GM12878 (cell line): ENCODE data around the gene ADCY10. TPM values are rescaled to one million over a fixed set of nuclear protein-coding genes. Genes with fewer than 3 reads are reported as not detected.
A peak's percentile ranks its signal among the peaks of the same experiment; 100 is the strongest.
"Not testable (repeated sequence)": the region's sequence is repeated elsewhere in the genome, so short reads cannot be mapped to it uniquely, and the experiment has no call there.

ENCODE experiments used
- ATAC-seq: fragments of 200-7000 bp; cut with Tn5 transposase; 3 replicates; pipeline ENCODE4 v1.9.1; 2020; ENCODE audit warnings: mild to moderate bottlenecking, moderate library complexity
- BruUV-seq: library from RNA; stranded (reverse); fragments of 400-500 nt; replicated peaks from 2 replicates; lab custom pipeline; 2021; lab: Mats Ljungman, UMichigan
- CTCF ChIA-PET: fragments of 300-600 bp; sonication (Branson Sonifier 250); formaldehyde crosslinking; extraction: SDS; loops from one replicate; lab custom pipeline; 2021; ENCODE audit warnings: inconsistent platforms; lab: Yijun Ruan, JAX
- POLR2A ChIA-PET: fragments of 350-600 bp; formaldehyde crosslinking; extraction: SDS; loops from one replicate; lab custom pipeline; 2021; ENCODE audit warnings: inconsistent platforms; lab: Charles Lee
- RAD21 ChIA-PET: fragments of 300-600 bp; sonication (Branson Sonifier 250); formaldehyde crosslinking; loops from one replicate; lab custom pipeline; 2023; ENCODE audit warnings: antibody characterized with exemption; ENCODE audit not compliant: unreplicated experiment; lab: Charles Lee
- SMC1A ChIA-PET: fragments of 300-600 bp; sonication (Branson Sonifier 250); formaldehyde crosslinking; loops from one replicate; lab custom pipeline; 2023; ENCODE audit not compliant: unreplicated experiment, uncharacterized antibody; lab: Charles Lee
- DNase-seq: peaks from one replicate; pipeline ENCODE4 v3.0.0-alpha.2; 2011; ENCODE audit warnings: low read depth, low spot score
- FAIRE-seq: peaks from 3 replicates; lab custom pipeline; 2011; peaks lifted over from hg19 to GRCh38; lab: Jason Lieb, UNC
- H2AFZ ChIP-seq: 2 replicates; pipeline ENCODE4 v1.6.0; 2011; ENCODE audit warnings: low read depth, low read length, control low read depth; ENCODE audit not compliant: control insufficient read depth
- H3K27ac ChIP-seq: 2 replicates; pipeline ENCODE4 v1.5.1; 2011; ENCODE audit warnings: control low read depth; ENCODE audit not compliant: control insufficient read depth, insufficient read depth
- H3K27me3 ChIP-seq, 2 experiments: replicated peaks in 1 of 2; 2 replicates each; pipeline versions ENCODE4 v1.6.0 to v1.6.1; 2011; ENCODE audit warnings: low read length in 1 of 2; ENCODE audit not compliant: control insufficient read depth in 2 of 2, insufficient read depth in 2 of 2
- H3K36me3 ChIP-seq, 2 experiments: 2 replicates each; pipeline ENCODE4 v1.5.1; 2011; ENCODE audit warnings: low read length in 1 of 2; ENCODE audit not compliant: control insufficient read depth in 2 of 2, insufficient read depth in 2 of 2
- H3K4me1 ChIP-seq: 2 replicates; pipeline ENCODE4 v1.6.1; 2011; ENCODE audit warnings: mild to moderate bottlenecking, low read length, moderate library complexity, mixed read lengths; ENCODE audit not compliant: control insufficient read depth, insufficient read depth
- H3K4me2 ChIP-seq: 2 replicates; pipeline ENCODE4 v1.6.0; 2011; ENCODE audit warnings: control low read depth; ENCODE audit not compliant: control insufficient read depth, insufficient read depth
- H3K4me3 ChIP-seq: fragments of 200-600 bp; sonication (generic); 2 replicates; pipeline ENCODE4 v1.5.1; 2016
- H3K79me2 ChIP-seq: 2 replicates; pipeline ENCODE4 v1.6.0; 2011; ENCODE audit warnings: low read length; ENCODE audit not compliant: control insufficient read depth, insufficient read depth
- H3K9ac ChIP-seq: 2 replicates; pipeline ENCODE4 v1.8.0; 2011; ENCODE audit warnings: low read length, control low read depth, mixed read lengths; ENCODE audit not compliant: control insufficient read depth, insufficient read depth
- H3K9me3 ChIP-seq: replicated peaks from 3 replicates; pipeline ENCODE4 v1.5.1; 2011; ENCODE audit warnings: mild to moderate bottlenecking, low read length; ENCODE audit not compliant: control insufficient read depth, insufficient read depth
- H4K20me1 ChIP-seq: 2 replicates; pipeline ENCODE4 v1.6.0; 2011; ENCODE audit not compliant: control insufficient read depth, insufficient read depth
- BACH1 ChIP-seq: fragments of 450-650 bp; IDR thresholded peaks from 2 replicates; pipeline ENCODE4 v1.6.1; 2017; ENCODE audit warnings: mild to moderate bottlenecking, borderline replicate concordance
- CBFB ChIP-seq: IDR thresholded peaks from 2 replicates; pipeline ENCODE4 v1.6.1; 2016; ENCODE audit warnings: antibody characterized with exemption, low read depth
- MTA2 ChIP-seq: fragments of 450-650 bp; IDR thresholded peaks from 2 replicates; pipeline ENCODE4 v1.6.1; 2016; ENCODE audit warnings: low read depth, mild to moderate bottlenecking, moderate library complexity
- RUNX3 ChIP-seq: IDR thresholded peaks from 2 replicates; pipeline ENCODE4 v1.6.1; 2012; ENCODE audit warnings: low read length, inconsistent platforms
- TAF1 ChIP-seq: IDR thresholded peaks from 2 replicates; pipeline ENCODE4 v1.6.1; 2011; ENCODE audit warnings: mild to moderate bottlenecking, low read depth, low read length, borderline replicate concordance
- ZNF384 ChIP-seq: IDR thresholded peaks from 2 replicates; pipeline ENCODE4 v1.6.1; 2012; ENCODE audit warnings: low read depth, mild to moderate bottlenecking, low read length, improper control_type of control experiment, borderline replicate concordance
- WGBS: methylation state at CpG from one replicate; pipeline ENCODE4 v1.1.6; 2016; ENCODE audit warnings: low lambda C conversion rate; ENCODE audit not compliant: insufficient replicate concordance, insufficient coverage; ENCODE audit errors: missing lambda C conversion rate; 5-methylcytosine and 5-hydroxymethylcytosine counted together
- in situ Hi-C: fragments of 300-500 bp; cut with MboI; formaldehyde crosslinking; loops from 9 replicates; pipeline ENCODE4 v1.14.3; 2018; ENCODE audit warnings: mixed read lengths
- intact Hi-C: fragments of 100-400 bp; cut with micrococcal nuclease; formaldehyde crosslinking; loops from one replicate; pipeline ENCODE4 v1.14.2; 2022; ENCODE audit not compliant: unreplicated experiment
- polyA plus RNA-seq, 11 experiments: library from polyadenylated mRNA; depleted of rRNA in 4 of 11; unstranded in 6 of 11; stranded (reverse) in 5 of 11; fragments of >200 nt; fragmentation: Nextera tagmentation in 4 of 11; fragmentation: Illumina TruSeq in 1 of 11; extraction: Ambion mirVana in 4 of 11; extraction: Trizol in 1 of 11; gene quantifications; 1 replicate in 1 of 11; 2 replicates in 10 of 11; pipeline versions ENCODE4 v1.2.1 to v1.2.3, GENCODE V29; 2011 to 2016; ENCODE audit warnings: inconsistent platforms in 2 of 11, missing spikeins in 2 of 11, low read depth in 1 of 11
- total RNA-seq, 4 experiments: library from RNA; depleted of rRNA in 3 of 4; stranded (reverse); fragments of >200 nt in 3 of 4; fragmentation: Illumina TruSeq in 1 of 4; extraction: Trizol in 1 of 4; gene quantifications; 2 replicates each; pipeline versions ENCODE4 v1.2.1 to v1.2.3, GENCODE V29; 2013 to 2021

The ADCY10 gene
- total and polyA plus RNA-seq, 10 of the 15 experiments (the other 5 are each of a cell fraction or from before 2014, with no cell fraction given): 0.13 to 0.22 TPM; not detected in 8

- H3K27me3 ChIP-seq, ATAC-seq, CTCF ChIA-PET, in situ Hi-C loops, H3K36me3 ChIP-seq, H2AFZ ChIP-seq, H3K9me3 ChIP-seq, H4K20me1 ChIP-seq, DNase-seq, intact Hi-C loops, POLR2A ChIA-PET, FAIRE-seq, H3K4me2 ChIP-seq, H3K27ac ChIP-seq, H3K9ac ChIP-seq, SMC1A ChIA-PET, H3K79me2 ChIP-seq, BruUV-seq, H3K4me3 ChIP-seq: not testable (repeated sequence)
- H3K4me1 ChIP-seq: peaks cover 12% of the 10 kb centered on the region
- 94% methylated on average over 11 of the region's 23 CpGs for WGBS
- RAD21 ChIA-PET: interaction anchor here (0.6 kb wide), 1 partner anchor 57 kb away, joined by 4 read pairs; no protein-coding TSS in a partner anchor
Observed at GRCh38 chr1:167806235-167806634, 107.7 kb downstream of the ADCY10 start.

GRCh38 chr1:167805041-167805556 lies 108.8 kb downstream of the ADCY10 start:
- FAIRE-seq: peak; percentile 59
- peaks cover 12% of the 10 kb centered on the region for H3K4me1 ChIP-seq
- no peaks in the 10 kb centered on the region for H3K79me2 ChIP-seq
- ATAC-seq: peak; percentile 17
- in situ Hi-C loops: no loop called here
- H3K4me3 ChIP-seq: no peak overlapping the region
- no TSS peak for BruUV-seq
- H3K36me3 ChIP-seq: no peaks in the 10 kb centered on the region
- DNase-seq: peak; percentile 31
- WGBS: 10% methylated on average over 4 of the region's 4 CpGs
- no peaks in the 10 kb centered on the region for H3K27me3 ChIP-seq
- H2AFZ ChIP-seq: peak overlapping the region; percentile 67
- no peaks in the 10 kb centered on the region; the same call in 1 of the 3 replicates for H3K9me3 ChIP-seq
- H3K9ac ChIP-seq: no peak overlapping the region
- ChIA-PET CTCF (interaction anchor here (0.6 to 2.8 kb wide), 2 partner anchors 8 to 205 kb away, joined by 3 to 12 read pairs; no protein-coding TSS in a partner anchor), RAD21 (interaction anchor here (1.1 kb wide), 2 partner anchors 91 to 118 kb away, joined by 3 read pairs; no protein-coding TSS in a partner anchor), SMC1A (interaction anchor here (2.3 kb wide), 1 partner anchor 90 kb away, joined by 7 read pairs; no protein-coding TSS in a partner anchor), POLR2A (interaction anchor here (0.6 kb wide), 1 partner anchor 136 kb away, joined by 6 read pairs; no protein-coding TSS in a partner anchor)
- H4K20me1 ChIP-seq: no peaks in the 10 kb centered on the region
- TF ChIP-seq MTA2 (no peak), BACH1 (no peak), ZNF384 (peak; percentile 45; the same call in 1 of the 2 replicates), CBFB (no peak), RUNX3 (0 out of 2 replicates have a peak, but pooled peaks have one; percentile 34), TAF1 (no peak)
- intact Hi-C loops: no loop called here
- no peak overlapping the region for H3K27ac ChIP-seq
- H3K4me2 ChIP-seq: peak overlapping the region; percentile 55
